Measurements from ENCODE around the gene ARID1B. TPM values are rescaled to one million over a fixed set of nuclear protein-coding genes. Genes with fewer than 3 reads are reported as not detected.
A peak's percentile ranks its signal among the peaks of the same experiment; 100 is the strongest.

Gene ARID1B
- total and polyA plus RNA-seq, 4 donors, result 7.0 to 49.0 (median 24.2) TPM

DNA sequence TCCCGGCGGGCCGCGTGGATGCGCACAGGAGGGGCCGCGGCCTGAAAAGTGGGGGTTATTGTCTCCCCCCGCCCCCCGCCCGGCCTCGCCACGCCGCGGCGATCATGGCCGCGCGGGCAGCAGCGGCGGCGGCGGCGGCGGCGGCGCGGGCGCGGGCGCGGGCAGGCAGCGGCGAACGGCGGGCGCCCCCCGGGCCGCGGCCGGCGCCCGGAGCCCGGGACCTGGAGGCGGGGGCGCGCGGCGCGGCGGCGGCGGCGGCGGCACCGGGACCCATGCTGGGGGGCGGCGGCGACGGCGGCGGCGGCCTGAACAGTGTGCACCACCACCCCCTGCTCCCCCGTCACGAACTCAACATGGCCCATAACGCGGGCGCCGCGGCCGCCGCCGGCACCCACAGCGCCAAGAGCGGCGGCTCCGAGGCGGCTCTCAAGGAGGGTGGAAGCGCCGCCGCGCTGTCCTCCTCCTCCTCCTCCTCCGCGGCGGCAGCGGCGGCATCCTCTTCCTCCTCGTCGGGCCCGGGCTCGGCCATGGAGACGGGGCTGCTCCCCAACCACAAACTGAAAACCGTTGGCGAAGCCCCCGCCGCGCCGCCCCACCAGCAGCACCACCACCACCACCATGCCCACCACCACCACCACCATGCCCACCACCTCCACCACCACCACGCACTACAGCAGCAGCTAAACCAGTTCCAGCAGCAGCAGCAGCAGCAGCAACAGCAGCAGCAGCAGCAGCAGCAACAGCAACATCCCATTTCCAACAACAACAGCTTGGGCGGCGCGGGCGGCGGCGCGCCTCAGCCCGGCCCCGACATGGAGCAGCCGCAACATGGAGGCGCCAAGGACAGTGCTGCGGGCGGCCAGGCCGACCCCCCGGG is 637 bp downstream of the ARID1B start:
- TF ChIP-seq YY1 (IDR thresholded peaks at IDR 0.05), result peak; percentile 37
- TF ChIP-seq FOXA2 (IDR thresholded peaks at IDR 0.05), result no peak
- WGBS, result under 1% methylated on average over 113 of the region's 113 CpGs
- peak; percentile 78 for DNase-seq (ENCODE audit: low spot score)
- Histone ChIP-seq H3K27ac (ENCODE audit: low read depth in 1 of 2, low read length in 2 of 2) (peak overlapping the region; percentile 98), H3K9ac (ENCODE audit: low read depth in 1 of 2, low read length in 2 of 2) (peak overlapping the region in 1 of 2 donors; percentile 62), H3K9me3 (ENCODE audit: control insufficient read depth in 4 of 4, low read length in 3 of 4) (no peaks in the 10 kb centered on the region), H3K36me3 (ENCODE audit: control insufficient read depth in 4 of 4, insufficient read depth in 3 of 4, low read depth in 1 of 4, low read length in 3 of 4) (no peaks in the 10 kb centered on the region), H3K27me3 (ENCODE audit: control insufficient read depth in 4 of 4, insufficient read depth in 4 of 4, low read length in 3 of 4) (no peaks in the 10 kb centered on the region), H3K4me1 (ENCODE audit: control insufficient read depth in 4 of 4, insufficient read depth in 4 of 4, low read length in 3 of 4) (peaks cover 1 to 33% (median 21%) of the 10 kb centered on the region in 4 donors), H3K4me3 (ENCODE audit: low read depth in 1 of 3, low read length in 3 of 3) (peak overlapping the region; percentile 77 to 99 (median 88))

DNA sequence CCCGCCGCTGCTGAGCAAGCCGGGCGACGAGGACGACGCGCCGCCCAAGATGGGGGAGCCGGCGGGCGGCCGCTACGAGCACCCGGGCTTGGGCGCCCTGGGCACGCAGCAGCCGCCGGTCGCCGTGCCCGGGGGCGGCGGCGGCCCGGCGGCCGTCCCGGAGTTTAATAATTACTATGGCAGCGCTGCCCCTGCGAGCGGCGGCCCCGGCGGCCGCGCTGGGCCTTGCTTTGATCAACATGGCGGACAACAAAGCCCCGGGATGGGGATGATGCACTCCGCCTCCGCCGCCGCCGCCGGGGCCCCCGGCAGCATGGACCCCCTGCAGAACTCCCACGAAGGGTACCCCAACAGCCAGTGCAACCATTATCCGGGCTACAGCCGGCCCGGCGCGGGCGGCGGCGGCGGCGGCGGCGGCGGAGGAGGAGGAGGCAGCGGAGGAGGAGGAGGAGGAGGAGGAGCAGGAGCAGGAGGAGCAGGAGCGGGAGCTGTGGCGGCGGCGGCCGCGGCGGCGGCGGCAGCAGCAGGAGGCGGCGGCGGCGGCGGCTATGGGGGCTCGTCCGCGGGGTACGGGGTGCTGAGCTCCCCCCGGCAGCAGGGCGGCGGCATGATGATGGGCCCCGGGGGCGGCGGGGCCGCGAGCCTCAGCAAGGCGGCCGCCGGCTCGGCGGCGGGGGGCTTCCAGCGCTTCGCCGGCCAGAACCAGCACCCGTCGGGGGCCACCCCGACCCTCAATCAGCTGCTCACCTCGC is 1.5 kb downstream of the ARID1B start:
- Histone ChIP-seq H3K9me3 (ENCODE audit: control insufficient read depth in 4 of 4, low read length in 3 of 4) (no peaks in the 10 kb centered on the region), H3K9ac (ENCODE audit: low read depth in 1 of 2, low read length in 2 of 2) (peak overlapping the region in 1 of 2 donors; percentile 62), H3K27ac (ENCODE audit: low read depth in 1 of 2, low read length in 2 of 2) (peak overlapping the region; percentile 98), H3K27me3 (ENCODE audit: control insufficient read depth in 4 of 4, insufficient read depth in 4 of 4, low read length in 3 of 4) (no peaks in the 10 kb centered on the region), H3K36me3 (ENCODE audit: control insufficient read depth in 4 of 4, insufficient read depth in 3 of 4, low read depth in 1 of 4, low read length in 3 of 4) (no peaks in the 10 kb centered on the region), H3K4me3 (ENCODE audit: low read depth in 1 of 3, low read length in 3 of 3) (peak overlapping the region; percentile 57 to 99 (median 65)), H3K4me1 (ENCODE audit: control insufficient read depth in 4 of 4, insufficient read depth in 4 of 4, low read length in 3 of 4) (peaks cover 1 to 38% (median 26%) of the 10 kb centered on the region in 4 donors)
- TF ChIP-seq GABPA (IDR thresholded peaks at IDR 0.05 in 1 of 2, conservative IDR thresholded peaks at IDR 0.05 in 1 of 2) (no peak), YY1 (IDR thresholded peaks at IDR 0.05) (peak; percentile 60), JUND (IDR thresholded peaks at IDR 0.05) (no peak)
- TF ChIP-seq, protein P1, sequence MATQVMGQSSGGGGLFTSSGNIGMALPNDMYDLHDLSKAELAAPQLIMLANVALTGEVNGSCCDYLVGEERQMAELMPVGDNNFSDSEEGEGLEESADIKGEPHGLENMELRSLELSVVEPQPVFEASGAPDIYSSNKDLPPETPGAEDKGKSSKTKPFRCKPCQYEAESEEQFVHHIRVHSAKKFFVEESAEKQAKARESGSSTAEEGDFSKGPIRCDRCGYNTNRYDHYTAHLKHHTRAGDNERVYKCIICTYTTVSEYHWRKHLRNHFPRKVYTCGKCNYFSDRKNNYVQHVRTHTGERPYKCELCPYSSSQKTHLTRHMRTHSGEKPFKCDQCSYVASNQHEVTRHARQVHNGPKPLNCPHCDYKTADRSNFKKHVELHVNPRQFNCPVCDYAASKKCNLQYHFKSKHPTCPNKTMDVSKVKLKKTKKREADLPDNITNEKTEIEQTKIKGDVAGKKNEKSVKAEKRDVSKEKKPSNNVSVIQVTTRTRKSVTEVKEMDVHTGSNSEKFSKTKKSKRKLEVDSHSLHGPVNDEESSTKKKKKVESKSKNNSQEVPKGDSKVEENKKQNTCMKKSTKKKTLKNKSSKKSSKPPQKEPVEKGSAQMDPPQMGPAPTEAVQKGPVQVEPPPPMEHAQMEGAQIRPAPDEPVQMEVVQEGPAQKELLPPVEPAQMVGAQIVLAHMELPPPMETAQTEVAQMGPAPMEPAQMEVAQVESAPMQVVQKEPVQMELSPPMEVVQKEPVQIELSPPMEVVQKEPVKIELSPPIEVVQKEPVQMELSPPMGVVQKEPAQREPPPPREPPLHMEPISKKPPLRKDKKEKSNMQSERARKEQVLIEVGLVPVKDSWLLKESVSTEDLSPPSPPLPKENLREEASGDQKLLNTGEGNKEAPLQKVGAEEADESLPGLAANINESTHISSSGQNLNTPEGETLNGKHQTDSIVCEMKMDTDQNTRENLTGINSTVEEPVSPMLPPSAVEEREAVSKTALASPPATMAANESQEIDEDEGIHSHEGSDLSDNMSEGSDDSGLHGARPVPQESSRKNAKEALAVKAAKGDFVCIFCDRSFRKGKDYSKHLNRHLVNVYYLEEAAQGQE (IDR thresholded peaks at IDR 0.05), result no peak
- TF ChIP-seq, protein P2, sequence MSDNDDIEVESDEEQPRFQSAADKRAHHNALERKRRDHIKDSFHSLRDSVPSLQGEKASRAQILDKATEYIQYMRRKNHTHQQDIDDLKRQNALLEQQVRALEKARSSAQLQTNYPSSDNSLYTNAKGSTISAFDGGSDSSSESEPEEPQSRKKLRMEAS (IDR thresholded peaks at IDR 0.05), result no peak
- under 1% methylated on average over 100 of the region's 100 CpGs for WGBS
- DNase-seq (ENCODE audit: low spot score), result peak; percentile 70

DNA sequence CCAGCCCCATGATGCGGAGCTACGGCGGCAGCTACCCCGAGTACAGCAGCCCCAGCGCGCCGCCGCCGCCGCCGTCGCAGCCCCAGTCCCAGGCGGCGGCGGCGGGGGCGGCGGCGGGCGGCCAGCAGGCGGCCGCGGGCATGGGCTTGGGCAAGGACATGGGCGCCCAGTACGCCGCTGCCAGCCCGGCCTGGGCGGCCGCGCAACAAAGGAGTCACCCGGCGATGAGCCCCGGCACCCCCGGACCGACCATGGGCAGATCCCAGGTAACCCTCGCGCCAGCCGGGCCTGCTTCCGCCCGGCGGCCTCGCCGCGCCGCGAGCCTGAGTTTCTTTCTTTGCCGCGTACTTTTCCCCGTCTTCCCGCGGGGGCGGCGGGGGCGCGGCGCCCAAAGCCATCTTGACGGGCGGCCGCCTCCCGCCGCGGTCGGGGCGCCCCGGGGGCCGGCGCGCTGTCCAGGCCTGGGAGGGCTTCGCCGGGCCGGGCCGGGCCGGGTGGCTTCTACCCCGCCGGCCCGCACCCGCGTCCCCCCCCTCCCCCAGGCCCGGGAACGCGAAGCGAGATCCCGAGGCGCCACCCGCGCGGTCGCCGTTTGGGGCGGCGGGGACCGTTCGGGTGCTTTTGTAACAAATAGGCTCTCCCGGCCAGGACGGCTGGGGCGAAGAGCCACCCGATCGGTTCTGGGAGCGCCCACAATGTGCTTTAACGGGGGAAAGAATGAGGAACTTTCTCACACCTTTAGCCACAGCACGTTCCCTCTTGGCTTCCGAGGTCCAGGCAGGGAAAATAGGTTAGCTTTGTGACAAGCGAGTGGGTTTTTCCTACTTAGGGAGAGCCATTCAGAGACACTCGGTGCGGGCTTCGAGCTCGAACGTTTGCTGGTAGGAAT is 2.3 kb downstream of the ARID1B start:
- TF ChIP-seq, protein P3, sequence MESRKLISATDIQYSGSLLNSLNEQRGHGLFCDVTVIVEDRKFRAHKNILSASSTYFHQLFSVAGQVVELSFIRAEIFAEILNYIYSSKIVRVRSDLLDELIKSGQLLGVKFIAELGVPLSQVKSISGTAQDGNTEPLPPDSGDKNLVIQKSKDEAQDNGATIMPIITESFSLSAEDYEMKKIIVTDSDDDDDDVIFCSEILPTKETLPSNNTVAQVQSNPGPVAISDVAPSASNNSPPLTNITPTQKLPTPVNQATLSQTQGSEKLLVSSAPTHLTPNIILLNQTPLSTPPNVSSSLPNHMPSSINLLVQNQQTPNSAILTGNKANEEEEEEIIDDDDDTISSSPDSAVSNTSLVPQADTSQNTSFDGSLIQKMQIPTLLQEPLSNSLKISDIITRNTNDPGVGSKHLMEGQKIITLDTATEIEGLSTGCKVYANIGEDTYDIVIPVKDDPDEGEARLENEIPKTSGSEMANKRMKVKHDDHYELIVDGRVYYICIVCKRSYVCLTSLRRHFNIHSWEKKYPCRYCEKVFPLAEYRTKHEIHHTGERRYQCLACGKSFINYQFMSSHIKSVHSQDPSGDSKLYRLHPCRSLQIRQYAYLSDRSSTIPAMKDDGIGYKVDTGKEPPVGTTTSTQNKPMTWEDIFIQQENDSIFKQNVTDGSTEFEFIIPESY (IDR thresholded peaks at IDR 0.05), result no peak
- TF ChIP-seq RAD21 (IDR thresholded peaks at IDR 0.05), result no peak
- no peak for TF ChIP-seq HNF4G (IDR thresholded peaks at IDR 0.05)
- TF ChIP-seq, protein P1 (IDR thresholded peaks at IDR 0.05), result no peak
- TF ChIP-seq, protein P2 (IDR thresholded peaks at IDR 0.05), result no peak
- TF ChIP-seq HNF4A (conservative IDR thresholded peaks at IDR 0.05), result no peak
- no peak for TF ChIP-seq TAF1 (conservative IDR thresholded peaks at IDR 0.05)
- Histone ChIP-seq H3K4me1 (ENCODE audit: control insufficient read depth in 4 of 4, insufficient read depth in 4 of 4, low read length in 3 of 4) (peaks cover under 1 to 40% (median 28%) of the 10 kb centered on the region in 4 donors), H3K27ac (ENCODE audit: low read depth in 1 of 2, low read length in 2 of 2) (peak overlapping the region; percentile 98), H3K9me3 (ENCODE audit: control insufficient read depth in 4 of 4, low read length in 3 of 4) (no peaks in the 10 kb centered on the region), H3K4me3 (ENCODE audit: low read depth in 1 of 3, low read length in 3 of 3) (peak overlapping the region; percentile 70 to 99 (median 76)), H3K27me3 (ENCODE audit: control insufficient read depth in 4 of 4, insufficient read depth in 4 of 4, low read length in 3 of 4) (no peaks in the 10 kb centered on the region), H3K9ac (ENCODE audit: low read depth in 1 of 2, low read length in 2 of 2) (peak overlapping the region; percentile 86 to 87), H3K36me3 (ENCODE audit: control insufficient read depth in 4 of 4, insufficient read depth in 3 of 4, low read depth in 1 of 4, low read length in 3 of 4) (no peaks in the 10 kb centered on the region)
- DNase-seq (ENCODE audit: low spot score), result peak; percentile 70
- under 1% methylated on average over 108 of the region's 108 CpGs for WGBS

Measured in liver (tissue), 9 donors.